GM10266 (cell line): ENCODE data around the gene CTLA4.

Experiments
- DNase-seq: peaks from one replicate; pipeline ENCODE4 v3.0.0; 2012; ENCODE audit errors: extremely low spot score
- TF ChIP-seq, protein P1 (sequence below): IDR thresholded peaks from 2 replicates; pipeline ENCODE4 v1.5.1; 2012; ENCODE audit warnings: mild to moderate bottlenecking, low read depth; ENCODE audit not compliant: control insufficient read depth, insufficient read depth; ENCODE audit errors: missing control alignments

CTLA4 gene

DNA sequence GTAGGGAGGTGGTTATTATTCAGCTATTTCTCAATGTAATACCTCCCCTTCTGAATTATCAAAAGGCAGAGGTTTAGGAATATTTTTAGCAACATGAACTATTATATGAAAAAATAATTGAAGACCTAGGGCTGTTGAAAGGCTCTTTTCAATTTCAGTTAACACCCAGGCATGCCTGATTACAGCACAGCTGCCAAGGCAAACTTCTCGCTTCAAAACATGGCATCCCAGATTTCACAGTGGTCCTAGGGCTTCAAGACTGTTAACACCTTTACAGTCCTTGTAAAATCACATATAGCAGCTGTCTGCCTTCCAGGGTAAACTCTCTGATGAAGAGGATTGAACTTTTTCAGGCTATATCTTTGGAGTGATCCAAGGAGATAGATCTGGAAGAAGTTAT lies 23.2 kb downstream of the CTLA4 start:
- DNase-seq: no peak
- TF ChIP-seq, protein P1, sequence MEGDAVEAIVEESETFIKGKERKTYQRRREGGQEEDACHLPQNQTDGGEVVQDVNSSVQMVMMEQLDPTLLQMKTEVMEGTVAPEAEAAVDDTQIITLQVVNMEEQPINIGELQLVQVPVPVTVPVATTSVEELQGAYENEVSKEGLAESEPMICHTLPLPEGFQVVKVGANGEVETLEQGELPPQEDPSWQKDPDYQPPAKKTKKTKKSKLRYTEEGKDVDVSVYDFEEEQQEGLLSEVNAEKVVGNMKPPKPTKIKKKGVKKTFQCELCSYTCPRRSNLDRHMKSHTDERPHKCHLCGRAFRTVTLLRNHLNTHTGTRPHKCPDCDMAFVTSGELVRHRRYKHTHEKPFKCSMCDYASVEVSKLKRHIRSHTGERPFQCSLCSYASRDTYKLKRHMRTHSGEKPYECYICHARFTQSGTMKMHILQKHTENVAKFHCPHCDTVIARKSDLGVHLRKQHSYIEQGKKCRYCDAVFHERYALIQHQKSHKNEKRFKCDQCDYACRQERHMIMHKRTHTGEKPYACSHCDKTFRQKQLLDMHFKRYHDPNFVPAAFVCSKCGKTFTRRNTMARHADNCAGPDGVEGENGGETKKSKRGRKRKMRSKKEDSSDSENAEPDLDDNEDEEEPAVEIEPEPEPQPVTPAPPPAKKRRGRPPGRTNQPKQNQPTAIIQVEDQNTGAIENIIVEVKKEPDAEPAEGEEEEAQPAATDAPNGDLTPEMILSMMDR: no peak

- TF ChIP-seq, protein P1: no peak
- DNase-seq: no peak
Observed at GRCh38 chr2:203891474-203891873, 23.9 kb downstream of the CTLA4 start.

DNA sequence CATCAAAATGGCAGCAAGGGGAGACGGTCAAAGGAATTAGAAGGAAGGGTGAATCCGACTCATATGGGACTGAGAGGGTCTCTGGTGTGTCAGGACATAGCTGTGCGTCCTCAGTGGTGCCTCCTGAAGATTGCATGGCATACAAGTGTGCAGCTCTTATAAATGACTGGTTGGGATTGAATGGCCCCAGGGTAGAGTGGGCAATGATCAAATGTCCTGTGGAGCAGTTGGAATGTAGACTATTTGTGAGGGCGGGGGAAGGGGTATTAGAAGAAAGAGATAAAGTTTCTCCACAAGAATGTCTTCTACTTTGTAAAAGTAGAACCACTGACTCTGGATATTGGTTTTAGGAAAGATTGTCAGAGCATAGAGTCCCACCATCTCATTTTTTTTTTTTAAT lies 24.6 kb downstream of the CTLA4 start:
- DNase-seq: no peak
- TF ChIP-seq, protein P1: no peak

DNA sequence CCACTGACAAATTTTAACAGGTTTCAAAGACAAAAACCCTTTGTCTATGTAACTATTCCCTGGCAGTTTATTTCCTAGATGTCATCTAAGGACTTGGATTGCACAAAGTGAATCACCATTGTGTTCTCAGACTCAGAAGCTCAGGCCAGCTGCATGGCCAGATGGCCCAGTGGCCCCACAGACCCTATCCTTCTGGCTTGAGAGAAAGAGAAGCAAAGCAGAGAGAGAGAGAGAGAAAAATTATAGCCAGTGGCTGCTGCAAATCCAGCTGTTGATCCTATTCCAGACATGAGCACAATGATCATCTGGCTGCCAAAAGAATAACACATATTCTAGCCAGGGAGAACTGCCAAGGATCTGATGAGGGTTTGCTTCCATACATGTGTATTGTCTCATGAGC lies 25.8 kb downstream of the CTLA4 start:
- TF ChIP-seq, protein P1: no peak
- DNase-seq: no peak

- DNase-seq: no peak
- TF ChIP-seq, protein P1: no peak
Observed at GRCh38 chr2:203893840-203894239, 26.3 kb downstream of the CTLA4 start.

DNA sequence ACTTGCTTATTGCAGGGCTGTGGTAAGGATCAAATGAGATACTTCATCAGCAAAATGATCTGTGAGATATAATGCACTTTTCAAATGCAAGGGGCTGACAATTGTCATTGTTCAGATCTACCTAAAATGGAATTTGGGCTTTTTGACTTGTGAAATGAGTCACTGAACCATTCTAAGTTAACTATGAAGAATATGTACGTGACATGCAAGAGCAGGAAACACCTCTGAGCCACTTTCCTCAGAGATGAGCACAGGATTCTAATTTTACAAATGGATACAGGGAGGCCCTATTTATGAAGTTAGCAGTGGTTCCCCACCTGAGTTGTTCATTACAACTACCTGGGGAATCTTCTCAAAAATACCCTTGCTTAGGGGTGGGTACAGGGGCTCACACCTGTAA lies 26.7 kb downstream of the CTLA4 start:
- DNase-seq: no peak
- TF ChIP-seq, protein P1: no peak

DNA sequence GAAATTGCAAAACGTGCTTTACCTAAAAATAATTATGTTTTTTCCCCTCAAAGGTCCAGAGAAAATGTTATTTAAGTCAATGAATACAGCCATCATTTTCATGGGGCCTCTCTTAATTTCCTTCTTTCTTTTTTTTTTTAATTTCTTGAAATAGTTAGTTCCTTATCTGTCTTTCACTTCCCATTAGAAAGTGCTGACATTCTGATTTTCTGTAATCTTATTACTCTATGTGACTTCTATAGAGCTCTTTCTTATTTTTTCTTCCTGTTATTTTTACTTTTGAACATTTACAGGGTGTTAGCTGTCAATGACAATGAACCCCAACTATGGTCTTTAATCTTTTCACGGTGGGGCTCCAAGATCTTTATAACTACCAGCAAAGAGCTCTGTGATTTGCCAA lies 30.0 kb downstream of the CTLA4 start:
- TF ChIP-seq, protein P1: no peak
- DNase-seq: no peak

DNA sequence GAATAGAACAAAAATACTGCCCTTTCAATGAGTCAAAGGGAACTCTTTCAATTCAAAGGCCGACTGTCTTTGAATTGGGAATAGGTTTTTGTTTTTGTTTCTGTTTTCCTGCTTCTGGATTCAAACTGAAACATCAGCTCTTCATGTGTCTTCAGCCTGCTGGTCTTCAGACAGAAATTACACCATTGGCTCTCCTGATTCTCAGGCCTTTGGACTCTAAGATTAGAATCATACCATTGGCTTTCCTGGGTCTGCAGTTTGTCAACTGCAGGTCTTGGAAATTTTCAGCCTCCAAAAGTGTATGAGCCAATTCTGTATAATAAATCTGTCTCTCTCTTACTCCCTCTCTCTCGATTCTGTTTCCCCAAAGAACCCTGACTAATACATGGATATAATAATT lies 31.1 kb downstream of the CTLA4 start:
- DNase-seq: no peak
- TF ChIP-seq, protein P1: no peak
